MM.1S (cell line): Measurements from ENCODE around the gene MAGI2.

Experiments used
- CTCF ChIP-seq: fragments of 300-600 bp; sonication (generic); IDR thresholded peaks from 2 replicates; pipeline ENCODE4 v1.5.1; 2016; ENCODE audit warnings: antibody characterized with exemption, low read length, mixed read lengths
- EZH2 ChIP-seq: fragments of 300-600 bp; sonication (generic); optimal IDR thresholded peaks from 2 replicates; pipeline ENCODE3; 2017; ENCODE audit warnings: low read depth, mild to moderate bottlenecking, antibody characterized with exemption, low read length, mixed read lengths
- EZH2phosphoT487 ChIP-seq: fragments of 300-600 bp; sonication (generic); IDR thresholded peaks from 2 replicates; pipeline ENCODE4 v1.6.1; 2018; ENCODE audit warnings: antibody characterized with exemption, low read length

GRCh38 chr7:77983973-77984372, 1469.5 kb downstream of the MAGI2 start:
- no peak for TF ChIP-seq CTCF
- no peak for TF ChIP-seq EZH2
- no peak for TF ChIP-seq EZH2phosphoT487
